ENCODE measurements around the gene VSTM2B. TPM values are rescaled to one million over a fixed set of nuclear protein-coding genes. Genes with fewer than 3 reads are reported as not detected.

The VSTM2B gene
- total RNA-seq, 1 experiment from 2014 or later: 0.31 TPM

GRCh38 chr19:29612121-29612520, 86.3 kb downstream of the VSTM2B start:
- WGBS (ENCODE audit: extremely low coverage, insufficient read length, low lambda C conversion rate): no CpG with 5 or more reads among the region's 9 CpGs
- DNase-seq: no peak
- H3K36me3 Mint-ChIP-seq (ENCODE audit: insufficient read depth in 1 of 3, low read depth in 3 of 3): peaks cover 18 to 63% (median 47%) of the 10 kb centered on the region in 3 experiments

More at GRCh38 chr19:29612121-29612520, 86.3 kb downstream of the VSTM2B start:
- no peak overlapping the region for H2BK15ac ChIP-seq (ENCODE audit: low read depth, low read length)
- H4K8ac ChIP-seq (replicated peaks; ENCODE audit: insufficient read length, low read depth, low read length): no peak overlapping the region
- H3K9ac ChIP-seq (ENCODE audit: extremely low read depth, insufficient read length, low read length): no peak overlapping the region
- H2AK5ac ChIP-seq (ENCODE audit: insufficient read length, low read length): no peak overlapping the region
- TF ChIP-seq CTCF (conservative IDR thresholded peaks at IDR 0.05): no peak
- H3K79me1 ChIP-seq (ENCODE audit: insufficient read depth, low read depth, low read length, poor library complexity, severe bottlenecking): no peaks in the 10 kb centered on the region
- no peak overlapping the region for H4K91ac ChIP-seq (ENCODE audit: insufficient read length, low read depth, low read length)
- no peak overlapping the region for H3K14ac ChIP-seq (ENCODE audit: insufficient read depth, low read length)
- H3K27ac ChIP-seq (ENCODE audit: insufficient read length, low read depth, low read length): no peak overlapping the region
- H2AFZ ChIP-seq (ENCODE audit: low read length): no peak overlapping the region
- no peak overlapping the region for H3K4ac ChIP-seq (ENCODE audit: low read depth, low read length)
- H3K4me2 ChIP-seq (ENCODE audit: insufficient read depth, insufficient read length, low read length): no peak overlapping the region
- Mint-ChIP-seq H3K4me1 (peaks cover 0 to 5% of the 10 kb centered on the region in 2 experiments; a peak in 2 of 4 replicates), H3K4me3 (no peak overlapping the region), H3K27me3 (ENCODE audit: low read depth) (no peaks in the 10 kb centered on the region), H3K27ac (no peak overlapping the region), H3K9me3 (no peaks in the 10 kb centered on the region)
- no peaks in the 10 kb centered on the region for H3K4me1 ChIP-seq (ENCODE audit: insufficient read depth, low read length)
- no peak overlapping the region for H2BK5ac ChIP-seq (ENCODE audit: insufficient read length, low read length)
- H3K9me3 ChIP-seq (ENCODE audit: control insufficient read depth, low read depth, low read length): no peaks in the 10 kb centered on the region
- no peaks in the 10 kb centered on the region for H4K20me1 ChIP-seq (ENCODE audit: control insufficient read depth, insufficient read depth, insufficient read length)
- H3K23me2 ChIP-seq (ENCODE audit: insufficient read length, low read depth, low read length, poor library complexity, severe bottlenecking): no peaks in the 10 kb centered on the region
- H2BK20ac ChIP-seq (ENCODE audit: low read depth, low read length, poor library complexity, severe bottlenecking): no peak overlapping the region
- H3K23ac ChIP-seq (ENCODE audit: insufficient read length, low read depth, low read length): no peak overlapping the region
- no peaks in the 10 kb centered on the region for H3K79me2 ChIP-seq (ENCODE audit: insufficient read depth, low read length)
- no peak overlapping the region for H3T11ph ChIP-seq (ENCODE audit: low read length)
- no peaks in the 10 kb centered on the region for H3K27me3 ChIP-seq (ENCODE audit: insufficient read depth, low read length)
- H3K18ac ChIP-seq (ENCODE audit: insufficient read length, low read depth, low read length): no peak overlapping the region
- no peak overlapping the region for H3K56ac ChIP-seq (ENCODE audit: insufficient read length, low read depth, low read length)
- H2BK120ac ChIP-seq (ENCODE audit: low read depth, low read length, poor library complexity, severe bottlenecking): no peak overlapping the region
- no peak overlapping the region for H4K5ac ChIP-seq (ENCODE audit: insufficient read length, low read depth, low read length)
- H2BK12ac ChIP-seq (ENCODE audit: insufficient read length, low read depth, low read length): no peak overlapping the region
